Breast epithelium (tissue), 4 donors: ENCODE measurements around the gene PTPRM. TPM values are rescaled to one million over a fixed set of nuclear protein-coding genes. Genes with fewer than 3 reads are reported as not detected.
A peak's percentile ranks its signal among the peaks of the same experiment; 100 is the strongest.

Source experiments
- DNase-seq, 2 donors: peaks; one replicate each; pipeline ENCODE4 v3.0.0-alpha.2; 2019; ENCODE audit warnings: low spot score in 2 of 2
- H3K27ac ChIP-seq, 2 donors: fragments of 200-600 bp; sonication (generic) in 1 of 2; one replicate each; pipeline ENCODE4 v1.5.1; 2016 to 2019; ENCODE audit warnings: mild to moderate bottlenecking in 1 of 2
- H3K27me3 ChIP-seq, 2 donors: fragments of 200-600 bp; sonication (generic) in 1 of 2; one replicate each; pipeline versions ENCODE4 v1.5.1 to v1.6.0; 2017 to 2019; ENCODE audit warnings: control low read depth in 1 of 2, mild to moderate bottlenecking in 1 of 2
- H3K36me3 ChIP-seq: fragments of 200-600 bp; one replicate; pipeline ENCODE4 v1.5.1; 2019
- H3K4me1 ChIP-seq, 2 donors: fragments of 200-600 bp; sonication (generic); one replicate each; pipeline ENCODE4 v1.5.1; 2016 to 2019; ENCODE audit warnings: control low read depth in 1 of 2
- H3K4me3 ChIP-seq, 3 donors: fragments of 200-600 bp; sonication (generic); 1 replicate in 2 of 3; 2 replicates in 1 of 3; pipeline ENCODE4 v1.5.1; 2016 to 2019; ENCODE audit warnings: mild to moderate bottlenecking in 3 of 3, moderate library complexity in 2 of 3
- H3K9me3 ChIP-seq, 2 donors: fragments of 200-600 bp; sonication (generic) in 1 of 2; one replicate each; pipeline ENCODE4 v1.5.1; 2016 to 2019; ENCODE audit warnings: control low read depth in 1 of 2
- POLR2A ChIP-seq: fragments of 450-650 bp; IDR thresholded peaks from one replicate; pipeline ENCODE4 v1.6.1; 2016; ENCODE audit warnings: antibody characterized with exemption, mild to moderate bottlenecking, moderate library complexity
- POLR2AphosphoS5 ChIP-seq, 3 donors: sonication (generic); formaldehyde crosslinking; IDR thresholded peaks; one replicate each; pipeline ENCODE4 v1.6.1; 2017; ENCODE audit warnings: antibody characterized with exemption in 3 of 3
- intact Hi-C: fragments of 100-400 bp; cut with DNase I; formaldehyde crosslinking; loops from one replicate; pipeline ENCODE4 v1.15.1; 2023; ENCODE audit warnings: low total_unique reads
- total RNA-seq, 3 donors: library from RNA; depleted of rRNA; stranded (reverse); fragments of >200 nt; gene quantifications; one replicate each; pipeline ENCODE4 v1.1.0, GENCODE V29; 2016
- TF ChIP-seq, protein P1 (sequence below), 3 donors: fragments of 450-650 bp; IDR thresholded peaks; one replicate each; pipeline ENCODE4 v1.5.1; 2016 to 2017; ENCODE audit warnings: antibody characterized with exemption in 3 of 3, mild to moderate bottlenecking in 3 of 3, moderate library complexity in 3 of 3

Gene PTPRM
- total RNA-seq, 3 donors from 2014 or later: 41.7 to 181 (median 140) TPM

DNA sequence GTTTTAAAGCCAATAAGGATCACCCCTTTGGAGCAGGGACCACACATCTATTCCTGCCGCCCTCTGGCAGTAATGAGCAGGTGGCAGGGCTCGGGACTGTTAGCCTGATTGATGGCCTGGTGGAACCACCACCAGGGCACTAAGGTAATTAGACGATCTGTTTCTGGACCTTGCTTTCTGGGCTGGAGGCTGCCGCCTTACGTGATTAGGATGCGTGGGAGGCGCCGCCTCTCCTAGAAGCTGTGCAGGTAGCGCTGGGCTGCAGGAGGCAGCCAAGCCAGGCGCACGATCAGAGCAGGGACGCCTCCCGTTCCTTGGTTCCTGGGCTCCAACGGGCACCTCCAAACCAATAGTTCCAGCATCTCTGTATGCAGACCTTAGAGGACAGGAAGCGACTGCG is 799.5 kb downstream of the PTPRM start:
- no peaks in the 10 kb centered on the region for H3K36me3 ChIP-seq
- TF ChIP-seq, protein P1, sequence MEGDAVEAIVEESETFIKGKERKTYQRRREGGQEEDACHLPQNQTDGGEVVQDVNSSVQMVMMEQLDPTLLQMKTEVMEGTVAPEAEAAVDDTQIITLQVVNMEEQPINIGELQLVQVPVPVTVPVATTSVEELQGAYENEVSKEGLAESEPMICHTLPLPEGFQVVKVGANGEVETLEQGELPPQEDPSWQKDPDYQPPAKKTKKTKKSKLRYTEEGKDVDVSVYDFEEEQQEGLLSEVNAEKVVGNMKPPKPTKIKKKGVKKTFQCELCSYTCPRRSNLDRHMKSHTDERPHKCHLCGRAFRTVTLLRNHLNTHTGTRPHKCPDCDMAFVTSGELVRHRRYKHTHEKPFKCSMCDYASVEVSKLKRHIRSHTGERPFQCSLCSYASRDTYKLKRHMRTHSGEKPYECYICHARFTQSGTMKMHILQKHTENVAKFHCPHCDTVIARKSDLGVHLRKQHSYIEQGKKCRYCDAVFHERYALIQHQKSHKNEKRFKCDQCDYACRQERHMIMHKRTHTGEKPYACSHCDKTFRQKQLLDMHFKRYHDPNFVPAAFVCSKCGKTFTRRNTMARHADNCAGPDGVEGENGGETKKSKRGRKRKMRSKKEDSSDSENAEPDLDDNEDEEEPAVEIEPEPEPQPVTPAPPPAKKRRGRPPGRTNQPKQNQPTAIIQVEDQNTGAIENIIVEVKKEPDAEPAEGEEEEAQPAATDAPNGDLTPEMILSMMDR (IDR thresholded peaks at IDR 0.05): no peak
- TF ChIP-seq POLR2A (no peak), POLR2AphosphoS5 (IDR thresholded peaks at IDR 0.05) (no peak)
- no peak for DNase-seq
- no peaks in the 10 kb centered on the region for H3K4me1 ChIP-seq
- H3K27me3 ChIP-seq: no peaks in the 10 kb centered on the region
- no peaks in the 10 kb centered on the region for H3K9me3 ChIP-seq
- intact Hi-C loops: no loop called here
- peak overlapping the region in 2 of 3 donors; percentile 42 to 63 for H3K4me3 ChIP-seq
- H3K27ac ChIP-seq: no peak overlapping the region

DNA sequence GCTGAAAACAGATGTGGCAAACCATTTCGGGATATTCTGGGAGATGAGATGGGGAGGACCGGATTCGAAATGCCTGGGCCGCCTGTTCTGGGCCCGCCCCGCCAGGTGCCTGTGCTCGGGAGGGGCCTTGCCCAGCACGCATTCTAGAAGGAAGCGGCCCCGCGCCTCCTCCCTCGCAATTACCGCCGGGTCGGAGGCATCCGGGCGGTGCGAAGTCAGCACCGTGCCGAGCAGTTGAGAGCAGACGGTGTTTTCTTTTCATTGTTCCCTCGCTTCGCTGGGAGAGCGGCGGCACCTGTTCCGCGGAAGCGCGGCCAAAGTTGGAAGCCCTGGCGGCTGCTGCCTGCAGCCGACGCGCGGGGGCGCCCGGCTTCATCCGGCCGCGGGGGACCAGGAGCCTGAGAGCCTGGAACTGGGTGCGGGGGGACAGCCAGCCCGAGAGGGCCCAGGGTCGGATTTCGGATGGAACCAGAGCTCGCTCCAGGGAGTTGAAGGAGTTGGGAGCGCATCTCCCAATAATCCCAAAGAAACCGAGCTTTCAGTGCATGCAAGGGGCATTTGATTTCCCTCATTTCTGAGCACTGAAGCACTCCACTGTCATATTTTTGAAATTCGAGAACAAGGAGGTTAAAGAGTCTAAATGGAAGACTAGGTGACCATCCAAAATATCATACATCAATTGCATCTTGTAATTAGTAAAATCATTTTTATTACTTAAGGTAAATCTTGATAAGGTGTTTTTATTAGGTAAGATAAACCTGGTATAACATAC is 800.3 kb downstream of the PTPRM start:
- no peak for DNase-seq
- intact Hi-C loops: no loop called here
- Histone ChIP-seq H3K27ac (no peak overlapping the region), H3K36me3 (no peaks in the 10 kb centered on the region), H3K9me3 (no peaks in the 10 kb centered on the region), H3K4me3 (peak overlapping the region; percentile 26 to 63 (median 42)), H3K27me3 (no peaks in the 10 kb centered on the region), H3K4me1 (no peaks in the 10 kb centered on the region)
- no peak for TF ChIP-seq POLR2AphosphoS5 (IDR thresholded peaks at IDR 0.05)
- TF ChIP-seq, protein P1 (IDR thresholded peaks at IDR 0.05): peak in 2 of 3 donors; percentile 10 to 31

GRCh38 chr18:8368512-8369217 is 801.5 kb downstream of the PTPRM start:
- Histone ChIP-seq H3K9me3 (no peaks in the 10 kb centered on the region), H3K4me1 (no peaks in the 10 kb centered on the region), H3K27me3 (no peaks in the 10 kb centered on the region), H3K36me3 (no peaks in the 10 kb centered on the region), H3K4me3 (no peak overlapping the region), H3K27ac (no peak overlapping the region)
- TF ChIP-seq POLR2A: no peak
- TF ChIP-seq, protein P1 (IDR thresholded peaks at IDR 0.05): no peak
- no peak for TF ChIP-seq POLR2AphosphoS5 (IDR thresholded peaks at IDR 0.05)
- intact Hi-C loops: no loop called here
- DNase-seq: no peak

- Histone ChIP-seq H3K4me1 (no peaks in the 10 kb centered on the region), H3K4me3 (no peak overlapping the region), H3K27me3 (no peaks in the 10 kb centered on the region), H3K9me3 (no peaks in the 10 kb centered on the region), H3K27ac (no peak overlapping the region), H3K36me3 (no peaks in the 10 kb centered on the region)
- no peak for DNase-seq
- TF ChIP-seq POLR2A (no peak), POLR2AphosphoS5 (IDR thresholded peaks at IDR 0.05) (no peak)
- TF ChIP-seq, protein P1 (IDR thresholded peaks at IDR 0.05): no peak
- intact Hi-C loops: no loop called here
These were observed 806.4 kb downstream of the PTPRM start for GRCh38 chr18:8373486-8373885.

DNA sequence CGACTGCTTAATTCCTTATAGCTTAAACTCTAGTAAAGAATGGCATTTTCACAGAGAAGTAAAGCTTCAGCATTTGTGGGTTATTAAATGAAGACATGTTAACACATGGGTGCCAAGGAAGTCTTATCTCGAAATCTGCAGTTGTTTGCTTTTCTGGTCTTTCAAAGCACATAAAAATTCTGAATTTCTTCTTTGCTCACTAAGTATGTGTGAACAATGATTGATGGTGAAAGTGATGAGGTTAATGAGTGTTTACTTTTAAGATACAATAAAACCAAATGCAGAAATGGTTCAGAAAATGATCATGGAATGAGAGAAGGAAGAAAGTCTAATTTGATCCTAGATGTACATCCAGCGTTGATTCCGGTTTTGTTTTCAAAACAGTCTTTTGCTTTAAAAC is 807.6 kb downstream of the PTPRM start:
- Histone ChIP-seq H3K4me1 (no peaks in the 10 kb centered on the region), H3K9me3 (no peaks in the 10 kb centered on the region), H3K4me3 (no peak overlapping the region), H3K36me3 (no peaks in the 10 kb centered on the region), H3K27ac (no peak overlapping the region), H3K27me3 (no peaks in the 10 kb centered on the region)
- TF ChIP-seq, protein P1 (IDR thresholded peaks at IDR 0.05): no peak
- TF ChIP-seq POLR2AphosphoS5 (IDR thresholded peaks at IDR 0.05): no peak
- TF ChIP-seq POLR2A: no peak
- DNase-seq: no peak
- intact Hi-C loops: no loop called here
